HG02588 (cell line): ENCODE results near the gene C16orf74.

Source experiments
- ATAC-seq: cut with Tn5 transposase; IDR thresholded peaks from one replicate; pipeline ENCODE4 v1.9.1; 2021; ENCODE audit warnings: mild to moderate bottlenecking, moderate library complexity; ENCODE audit not compliant: unreplicated experiment

Gene C16orf74

GRCh38 chr16:85698459-85698891 lies 52.4 kb downstream of the C16orf74 start:
- ATAC-seq, result no peak

GRCh38 chr16:85697431-85697830 lies 53.5 kb downstream of the C16orf74 start:
- no peak for ATAC-seq

- no peak for ATAC-seq
These were observed 54.1 kb downstream of the C16orf74 start for GRCh38 chr16:85696781-85697180.

GRCh38 chr16:85695196-85696128 lies 55.4 kb downstream of the C16orf74 start:
- no peak for ATAC-seq

- no peak for ATAC-seq
These were observed 60.3 kb downstream of the C16orf74 start for GRCh38 chr16:85690469-85691064.

- ATAC-seq, result no peak
These were observed 61.0 kb downstream of the C16orf74 start for GRCh38 chr16:85689950-85690320.

- ATAC-seq, result no peak
These were observed 61.5 kb downstream of the C16orf74 start for GRCh38 chr16:85689285-85689949.

- peak; percentile 97 for ATAC-seq
These were observed 62.2 kb downstream of the C16orf74 start, which contains the start of gene GINS2 for GRCh38 chr16:85688586-85689284. TSS of gene GINS2 (minus strand) at chr16:85688954. CDS start at chr16:85688898, 56 bp downstream.

GRCh38 chr16:85687651-85688471 lies 63.0 kb downstream of the C16orf74 start:
- ATAC-seq, result no peak

GRCh38 chr16:85686912-85687591 lies 63.8 kb downstream of the C16orf74 start:
- no peak for ATAC-seq

- ATAC-seq, result no peak
These were observed 65.6 kb downstream of the C16orf74 start for GRCh38 chr16:85685251-85685650.

- ATAC-seq, result no peak
These were observed 67.5 kb downstream of the C16orf74 start for GRCh38 chr16:85683363-85683762.

- no peak for ATAC-seq
These were observed 68.4 kb downstream of the C16orf74 start for GRCh38 chr16:85682516-85682915.

GRCh38 chr16:85681255-85681654 lies 69.6 kb downstream of the C16orf74 start:
- no peak for ATAC-seq

- no peak for ATAC-seq
These were observed 70.4 kb downstream of the C16orf74 start for GRCh38 chr16:85680352-85680944.

- no peak for ATAC-seq
These were observed 71.0 kb downstream of the C16orf74 start for GRCh38 chr16:85679870-85680269.

- no peak for ATAC-seq
These were observed 72.1 kb downstream of the C16orf74 start for GRCh38 chr16:85678821-85679220.

GRCh38 chr16:85678016-85678415 lies 72.9 kb downstream of the C16orf74 start:
- ATAC-seq, result no peak

GRCh38 chr16:85677383-85677967 lies 73.4 kb downstream of the C16orf74 start:
- no peak for ATAC-seq
